HepG2 (cell line): Measurements from ENCODE around the gene TCFL5. TPM values are rescaled to one million over a fixed set of nuclear protein-coding genes. Genes with fewer than 3 reads are reported as not detected.

ENCODE experiments used
- ATAC-seq: fragments of 200-7000 bp; cut with Tn5 transposase; 3 replicates; pipeline ENCODE4 v1.9.1; 2020; ENCODE audit warnings: mild to moderate bottlenecking, moderate library complexity
- BruUV-seq: library from RNA; stranded (reverse); fragments of 400-500 nt; replicated peaks from 2 replicates; lab custom pipeline; 2021; lab: Mats Ljungman, UMichigan
- CTCF ChIA-PET: fragments of 300-600 bp; formaldehyde crosslinking; extraction: SDS; loops from one replicate; lab custom pipeline; 2021; ENCODE audit warnings: low total read pairs, inconsistent platforms, low intra/inter-chr PET ratio; lab: Yijun Ruan, JAX
- POLR2A ChIA-PET: fragments of 350-600 bp; sonication (Branson Sonifier 250); formaldehyde crosslinking; loops from one replicate; lab custom pipeline; 2020; ENCODE audit warnings: antibody characterized with exemption, inconsistent platforms; lab: Yijun Ruan, JAX
- DNase-seq: peaks from one replicate; pipeline ENCODE4 v3.0.0-alpha.2; 2015; ENCODE audit warnings: low spot score
- FAIRE-seq: peaks from 3 replicates; lab custom pipeline; 2011; peaks lifted over from hg19 to GRCh38; lab: Jason Lieb, UNC
- H2AFZ ChIP-seq: one replicate; pipeline ENCODE4 v1.6.1; 2011; ENCODE audit warnings: low read length, inconsistent platforms
- H3K27ac ChIP-seq: fragments of 300-600 bp; 3 replicates; pipeline ENCODE4 v1.8.0; 2011; ENCODE audit warnings: mixed run types, mild to moderate bottlenecking, mixed read lengths, low read length, inconsistent platforms; ENCODE audit not compliant: insufficient read depth; ENCODE audit errors: extremely low read length
- H3K27me3 ChIP-seq, 2 experiments: fragments of 200-600 bp in 1 of 2; 2 replicates in 1 of 2; 3 replicates in 1 of 2; pipeline versions ENCODE4 v1.6.0 to v1.8.0; 2011; ENCODE audit warnings: low read length in 2 of 2, mild to moderate bottlenecking in 2 of 2, moderate library complexity in 2 of 2, inconsistent platforms in 1 of 2; ENCODE audit not compliant: insufficient read depth in 2 of 2, control insufficient read depth in 1 of 2
- H3K36me3 ChIP-seq, 2 experiments: fragments of 200-600 bp in 1 of 2; replicated peaks in 1 of 2; 2 replicates in 1 of 2; 3 replicates in 1 of 2; pipeline versions ENCODE4 v1.5.1 to v1.8.0; 2011; ENCODE audit warnings: low read length in 2 of 2, inconsistent platforms in 1 of 2; ENCODE audit not compliant: insufficient read depth in 2 of 2, control insufficient read depth in 1 of 2
- H3K4me1 ChIP-seq: 2 replicates; pipeline ENCODE4 v1.5.1; 2012; ENCODE audit warnings: low read length, inconsistent platforms; ENCODE audit not compliant: insufficient read depth
- H3K4me2 ChIP-seq: 2 replicates; pipeline ENCODE4 v1.6.0; 2011; ENCODE audit warnings: low read depth, low read length, inconsistent platforms
- H3K4me3 ChIP-seq, 3 experiments: fragments of 200-600 bp in 1 of 3; sonication (generic), shearing (Covaris generic) in 1 of 3; replicated peaks in 1 of 3; 2 replicates each; pipeline ENCODE4 v1.5.1; 2011 to 2016; ENCODE audit warnings: low read length in 3 of 3, inconsistent platforms in 2 of 3, low read depth in 2 of 3, mild to moderate bottlenecking in 2 of 3, control low read depth in 1 of 3, mixed read lengths in 1 of 3; ENCODE audit not compliant: insufficient read depth in 1 of 3
- H3K79me2 ChIP-seq: one replicate; pipeline ENCODE4 v1.6.1; 2011; ENCODE audit warnings: low read length, inconsistent platforms; ENCODE audit not compliant: insufficient read depth
- H3K9ac ChIP-seq: 2 replicates; pipeline ENCODE4 v1.6.0; 2011; ENCODE audit warnings: mild to moderate bottlenecking, low read depth, low read length, inconsistent platforms; ENCODE audit not compliant: insufficient read depth
- H3K9me3 ChIP-seq: 2 replicates; pipeline ENCODE4 v1.5.1; 2012; ENCODE audit warnings: mild to moderate bottlenecking, low read length
- H4K20me1 ChIP-seq: 2 replicates; pipeline ENCODE4 v1.6.0; 2011; ENCODE audit warnings: inconsistent platforms, mild to moderate bottlenecking, low read length, moderate library complexity; ENCODE audit not compliant: insufficient read depth
- AGO2 ChIP-seq: fragments of 200-400 bp; formaldehyde crosslinking; optimal IDR thresholded peaks from 2 replicates; pipeline ENCODE3; 2017; ENCODE audit warnings: mild to moderate bottlenecking, low read depth, low read length, moderate library complexity
- ATM ChIP-seq: fragments of 450-650 bp; IDR thresholded peaks from 2 replicates; pipeline ENCODE4 v1.7.1; 2017; ENCODE audit warnings: mild to moderate bottlenecking, borderline replicate concordance
- CENPX ChIP-seq: sonication (generic); formaldehyde crosslinking; IDR thresholded peaks from 2 replicates; pipeline ENCODE4 v1.9.0; 2021; ENCODE audit warnings: mild to moderate bottlenecking, missing genetic modification reagents, moderate library complexity
- FIP1L1 ChIP-seq: fragments of 200-400 bp; formaldehyde crosslinking; IDR thresholded peaks from 2 replicates; pipeline ENCODE4 v1.6.1; 2018; ENCODE audit warnings: low read depth, mild to moderate bottlenecking, low read length, moderate library complexity, borderline replicate concordance; ENCODE audit not compliant: insufficient read depth
- RFX5 ChIP-seq: IDR thresholded peaks from 2 replicates; pipeline ENCODE4 v1.6.1; 2011; ENCODE audit warnings: low read depth, low read length, improper control_type of control experiment
- RNF2 ChIP-seq: fragments of 450-650 bp; conservative IDR thresholded peaks from 2 replicates; pipeline ENCODE4 v1.6.1; 2016; ENCODE audit warnings: low read depth
- TAF1 ChIP-seq: sonication (generic); formaldehyde crosslinking; IDR thresholded peaks from 2 replicates; pipeline ENCODE4 v1.4.0; 2020; ENCODE audit warnings: missing genetic modification reagents
- XBP1 ChIP-seq: sonication (generic); formaldehyde crosslinking; IDR thresholded peaks from 2 replicates; pipeline ENCODE4 v1.5.0; 2020; ENCODE audit warnings: missing genetic modification reagents
- ZKSCAN8 ChIP-seq: IDR thresholded peaks from 2 replicates; pipeline ENCODE4 v1.6.1; 2016; ENCODE audit warnings: borderline replicate concordance, missing genetic modification reagents, missing compliant biosample characterization
- whole genome bisulfite sequencing: methylation state at CpG from one replicate; pipeline ENCODE4 v1.1.6; 2017; ENCODE audit warnings: low lambda C conversion rate; 5-methylcytosine and 5-hydroxymethylcytosine counted together
- in situ Hi-C: cut with HindIII; loops from 2 replicates; pipeline ENCODE4 v1.10.0; 2017; ENCODE audit warnings: low pct_unique_long_range_greater_than_20kb; ENCODE audit not compliant: extremely low pct_ligation_motif_present
- intact Hi-C: fragments of 100-400 bp; cut with micrococcal nuclease; formaldehyde crosslinking; loops from one replicate; pipeline ENCODE4 v1.10.0; 2022; ENCODE audit not compliant: unreplicated experiment
- polyA plus RNA-seq, 8 experiments: library from polyadenylated mRNA; depleted of rRNA in 3 of 8; stranded (reverse) in 7 of 8; unstranded in 1 of 8; fragments of >200 nt; fragmentation: Illumina TruSeq in 4 of 8; extraction: Trizol in 4 of 8; gene quantifications; 2 replicates each; pipeline versions ENCODE4 v1.2.1 to v1.2.3, GENCODE V29; 2011 to 2016; ENCODE audit warnings: low read depth in 4 of 8, missing spikeins in 1 of 8, mixed read lengths in 1 of 8; ENCODE audit not compliant: insufficient read depth in 1 of 8
- total RNA-seq, 5 experiments: library from RNA; depleted of rRNA; stranded (reverse); fragments of >200 nt; fragmentation: Illumina TruSeq; extraction: Trizol; gene quantifications; 2 replicates each; pipeline ENCODE4 v1.2.3, GENCODE V29; 2016; ENCODE audit warnings: low read depth in 1 of 5
- TF ChIP-seq, protein P1 (sequence below): sonication (generic); formaldehyde crosslinking; IDR thresholded peaks from 2 replicates; pipeline ENCODE4 v1.8.0; 2022; ENCODE audit warnings: mild to moderate bottlenecking, missing genetic modification reagents, borderline replicate concordance
- TF ChIP-seq, protein P2 (sequence below): sonication (generic); formaldehyde crosslinking; IDR thresholded peaks from 2 replicates; pipeline ENCODE4 v1.5.1; 2020; ENCODE audit warnings: missing genetic modification reagents, mild to moderate bottlenecking, borderline replicate concordance
- TF ChIP-seq, protein P3 (sequence below): fragments of 450-650 bp; IDR thresholded peaks from 2 replicates; pipeline ENCODE4 v1.6.1; 2017; ENCODE audit warnings: mild to moderate bottlenecking

The TCFL5 gene
- total and polyA plus RNA-seq, 2 of the 13 experiments (the other 11 are each of a cell fraction or from before 2014, with no cell fraction given) = 14.8 to 20.0 TPM

- Histone ChIP-seq H2AFZ (no peak overlapping the region), H3K4me1 (peaks cover 20% of the 10 kb centered on the region), H3K27me3 (no peaks in the 10 kb centered on the region), H3K4me3 (no peak overlapping the region), H3K27ac (no peak overlapping the region), H3K4me2 (no peak overlapping the region), H3K79me2 (no peaks in the 10 kb centered on the region), H4K20me1 (no peaks in the 10 kb centered on the region), H3K9ac (no peak overlapping the region), H3K9me3 (no peaks in the 10 kb centered on the region), H3K36me3 (peaks cover 14 to 22% of the 10 kb centered on the region in 2 experiments; a peak in 4 of 5 replicates)
- POLR2A ChIA-PET = no interaction called here
- no peak for FAIRE-seq
- intact Hi-C loops = no loop called here
- WGBS = 94% methylated on average over 19 of the region's 19 CpGs
- no TSS peak for BruUV-seq
- in situ Hi-C loops = no loop called here
- TF ChIP-seq, protein P1, sequence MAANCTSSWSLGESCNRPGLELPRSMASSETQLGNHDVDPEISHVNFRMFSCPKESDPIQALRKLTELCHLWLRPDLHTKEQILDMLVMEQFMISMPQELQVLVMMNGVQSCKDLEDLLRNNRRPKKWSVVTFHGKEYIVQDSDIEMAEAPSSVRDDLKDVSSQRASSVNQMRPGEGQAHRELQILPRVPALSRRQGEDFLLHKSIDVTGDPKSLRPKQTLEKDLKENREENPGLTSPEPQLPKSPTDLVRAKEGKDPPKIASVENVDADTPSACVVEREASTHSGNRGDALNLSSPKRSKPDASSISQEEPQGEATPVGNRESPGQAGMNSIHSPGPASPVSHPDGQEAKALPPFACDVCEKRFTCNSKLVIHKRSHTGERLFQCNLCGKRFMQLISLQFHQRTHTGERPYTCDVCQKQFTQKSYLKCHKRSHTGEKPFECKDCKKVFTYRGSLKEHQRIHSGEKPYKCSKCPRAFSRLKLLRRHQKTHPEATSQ = no peak
- TF ChIP-seq RNF2 (no peak), AGO2 (no peak), RFX5 (no peak), ATM (no peak), CENPX (CRISPR knock-in tag) (no peak), ZKSCAN8 (no peak), FIP1L1 (no peak), TAF1 (CRISPR knock-in tag) (no peak), XBP1 (CRISPR knock-in tag) (no peak)
- TF ChIP-seq, protein P2, sequence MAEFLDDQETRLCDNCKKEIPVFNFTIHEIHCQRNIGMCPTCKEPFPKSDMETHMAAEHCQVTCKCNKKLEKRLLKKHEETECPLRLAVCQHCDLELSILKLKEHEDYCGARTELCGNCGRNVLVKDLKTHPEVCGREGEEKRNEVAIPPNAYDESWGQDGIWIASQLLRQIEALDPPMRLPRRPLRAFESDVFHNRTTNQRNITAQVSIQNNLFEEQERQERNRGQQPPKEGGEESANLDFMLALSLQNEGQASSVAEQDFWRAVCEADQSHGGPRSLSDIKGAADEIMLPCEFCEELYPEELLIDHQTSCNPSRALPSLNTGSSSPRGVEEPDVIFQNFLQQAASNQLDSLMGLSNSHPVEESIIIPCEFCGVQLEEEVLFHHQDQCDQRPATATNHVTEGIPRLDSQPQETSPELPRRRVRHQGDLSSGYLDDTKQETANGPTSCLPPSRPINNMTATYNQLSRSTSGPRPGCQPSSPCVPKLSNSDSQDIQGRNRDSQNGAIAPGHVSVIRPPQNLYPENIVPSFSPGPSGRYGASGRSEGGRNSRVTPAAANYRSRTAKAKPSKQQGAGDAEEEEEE (CRISPR knock-in tag) = no peak
- TF ChIP-seq, protein P3, sequence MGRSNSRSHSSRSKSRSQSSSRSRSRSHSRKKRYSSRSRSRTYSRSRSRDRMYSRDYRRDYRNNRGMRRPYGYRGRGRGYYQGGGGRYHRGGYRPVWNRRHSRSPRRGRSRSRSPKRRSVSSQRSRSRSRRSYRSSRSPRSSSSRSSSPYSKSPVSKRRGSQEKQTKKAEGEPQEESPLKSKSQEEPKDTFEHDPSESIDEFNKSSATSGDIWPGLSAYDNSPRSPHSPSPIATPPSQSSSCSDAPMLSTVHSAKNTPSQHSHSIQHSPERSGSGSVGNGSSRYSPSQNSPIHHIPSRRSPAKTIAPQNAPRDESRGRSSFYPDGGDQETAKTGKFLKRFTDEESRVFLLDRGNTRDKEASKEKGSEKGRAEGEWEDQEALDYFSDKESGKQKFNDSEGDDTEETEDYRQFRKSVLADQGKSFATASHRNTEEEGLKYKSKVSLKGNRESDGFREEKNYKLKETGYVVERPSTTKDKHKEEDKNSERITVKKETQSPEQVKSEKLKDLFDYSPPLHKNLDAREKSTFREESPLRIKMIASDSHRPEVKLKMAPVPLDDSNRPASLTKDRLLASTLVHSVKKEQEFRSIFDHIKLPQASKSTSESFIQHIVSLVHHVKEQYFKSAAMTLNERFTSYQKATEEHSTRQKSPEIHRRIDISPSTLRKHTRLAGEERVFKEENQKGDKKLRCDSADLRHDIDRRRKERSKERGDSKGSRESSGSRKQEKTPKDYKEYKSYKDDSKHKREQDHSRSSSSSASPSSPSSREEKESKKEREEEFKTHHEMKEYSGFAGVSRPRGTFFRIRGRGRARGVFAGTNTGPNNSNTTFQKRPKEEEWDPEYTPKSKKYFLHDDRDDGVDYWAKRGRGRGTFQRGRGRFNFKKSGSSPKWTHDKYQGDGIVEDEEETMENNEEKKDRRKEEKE = no peak
- ATAC-seq = no peak
- CTCF ChIA-PET = no interaction called here
- no peak for DNase-seq
These were observed 24.6 kb downstream of the TCFL5 start for GRCh38 chr20:62836967-62837490.
